GM12801 (cell line): Measurements from ENCODE around the gene GSK3B.

Experiments used
- TF ChIP-seq, protein P1 (sequence below): IDR thresholded peaks from one replicate; pipeline ENCODE4 v1.5.1; 2011; ENCODE audit warnings: control low read depth; ENCODE audit not compliant: insufficient read length; ENCODE audit errors: extremely low read depth

Gene GSK3B

DNA sequence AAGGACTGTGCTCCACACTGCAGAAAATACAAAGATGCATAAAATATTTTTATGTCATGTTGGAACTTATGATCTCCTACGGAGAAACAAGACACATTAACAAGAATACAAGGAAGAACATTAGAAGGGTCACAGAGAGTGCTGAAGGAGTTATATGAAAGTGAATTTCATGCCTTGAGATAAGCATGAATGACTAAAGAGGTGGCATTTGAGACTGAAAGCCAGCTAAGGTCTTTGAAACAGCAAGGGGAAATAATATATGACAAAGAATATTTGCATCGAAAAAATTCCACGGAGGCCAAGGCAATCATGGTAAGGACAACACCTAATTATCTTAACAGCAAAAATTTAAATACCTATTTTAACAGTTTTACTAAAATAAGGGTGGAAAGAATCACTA, 12.5 kb downstream of the GSK3B start:
- TF ChIP-seq, protein P1, sequence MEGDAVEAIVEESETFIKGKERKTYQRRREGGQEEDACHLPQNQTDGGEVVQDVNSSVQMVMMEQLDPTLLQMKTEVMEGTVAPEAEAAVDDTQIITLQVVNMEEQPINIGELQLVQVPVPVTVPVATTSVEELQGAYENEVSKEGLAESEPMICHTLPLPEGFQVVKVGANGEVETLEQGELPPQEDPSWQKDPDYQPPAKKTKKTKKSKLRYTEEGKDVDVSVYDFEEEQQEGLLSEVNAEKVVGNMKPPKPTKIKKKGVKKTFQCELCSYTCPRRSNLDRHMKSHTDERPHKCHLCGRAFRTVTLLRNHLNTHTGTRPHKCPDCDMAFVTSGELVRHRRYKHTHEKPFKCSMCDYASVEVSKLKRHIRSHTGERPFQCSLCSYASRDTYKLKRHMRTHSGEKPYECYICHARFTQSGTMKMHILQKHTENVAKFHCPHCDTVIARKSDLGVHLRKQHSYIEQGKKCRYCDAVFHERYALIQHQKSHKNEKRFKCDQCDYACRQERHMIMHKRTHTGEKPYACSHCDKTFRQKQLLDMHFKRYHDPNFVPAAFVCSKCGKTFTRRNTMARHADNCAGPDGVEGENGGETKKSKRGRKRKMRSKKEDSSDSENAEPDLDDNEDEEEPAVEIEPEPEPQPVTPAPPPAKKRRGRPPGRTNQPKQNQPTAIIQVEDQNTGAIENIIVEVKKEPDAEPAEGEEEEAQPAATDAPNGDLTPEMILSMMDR = no peak

DNA sequence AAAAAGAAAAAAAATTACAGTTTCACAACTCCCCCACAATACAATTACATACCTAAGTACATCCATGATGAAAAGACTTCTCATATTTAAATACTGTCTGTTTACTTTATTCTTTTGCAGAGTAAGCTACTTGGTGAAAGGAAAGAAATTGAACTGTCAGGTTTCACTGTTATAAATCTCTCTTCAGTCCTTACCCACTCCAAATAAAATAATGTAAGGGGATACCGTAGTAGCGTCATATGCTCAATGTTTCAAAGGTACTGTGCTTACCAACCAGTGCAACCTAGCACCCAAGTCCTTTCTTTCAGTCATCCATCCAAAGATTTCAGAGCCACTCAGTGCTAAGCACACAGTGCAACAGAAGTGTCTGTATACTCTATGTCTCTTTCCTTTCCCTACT, 13.4 kb downstream of the GSK3B start:
- TF ChIP-seq, protein P1 = no peak

DNA sequence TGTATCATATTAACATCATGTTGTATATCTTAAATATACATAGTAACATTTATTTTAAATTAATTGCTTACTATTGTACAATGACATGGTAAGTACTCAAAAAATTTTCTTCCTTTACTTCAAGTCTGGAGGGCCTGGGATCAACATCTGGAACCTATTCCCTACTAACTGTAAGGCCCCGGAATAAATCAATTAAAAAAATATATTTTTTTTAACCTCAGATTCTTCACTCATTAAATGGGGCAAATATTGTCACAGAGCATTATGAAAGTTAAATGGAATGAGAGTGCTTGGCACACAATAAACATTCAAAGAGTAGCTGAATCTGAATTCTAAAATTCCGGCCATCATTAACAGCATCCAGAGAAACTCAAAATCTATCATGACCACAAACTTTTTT, 16.5 kb downstream of the GSK3B start:
- TF ChIP-seq, protein P1 = no peak

DNA sequence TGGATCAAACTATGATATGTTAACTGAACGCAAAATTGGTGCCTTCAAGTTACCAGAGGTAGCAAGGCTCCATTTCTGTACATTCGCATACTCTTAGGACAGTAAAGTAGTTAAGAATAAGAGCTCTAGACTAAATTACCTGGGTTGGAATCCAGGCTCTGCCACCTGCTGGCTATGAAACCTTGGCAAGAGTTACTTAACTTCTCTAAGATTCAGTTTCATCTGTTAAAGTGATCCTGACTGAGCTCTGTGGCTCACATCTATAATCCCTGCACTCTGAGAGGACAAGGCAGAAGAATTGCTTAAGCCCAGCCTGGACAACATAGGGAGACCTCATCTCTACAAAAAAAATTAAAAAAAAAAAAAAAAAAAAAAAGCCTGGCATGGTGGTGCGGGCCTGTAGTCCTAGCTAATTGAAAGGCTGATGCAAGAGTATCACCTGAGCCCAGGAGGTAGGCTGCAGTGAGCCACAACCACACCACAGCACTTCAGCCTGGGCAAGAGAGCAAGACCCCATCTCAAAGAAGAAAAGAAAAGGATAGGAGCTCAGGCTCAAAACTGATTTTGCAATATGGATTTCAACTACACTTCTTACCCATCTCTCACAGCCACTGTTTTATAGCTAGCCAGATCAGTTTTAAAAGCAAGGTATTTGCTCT, 21.3 kb downstream of the GSK3B start:
- TF ChIP-seq, protein P1 = no peak

DNA sequence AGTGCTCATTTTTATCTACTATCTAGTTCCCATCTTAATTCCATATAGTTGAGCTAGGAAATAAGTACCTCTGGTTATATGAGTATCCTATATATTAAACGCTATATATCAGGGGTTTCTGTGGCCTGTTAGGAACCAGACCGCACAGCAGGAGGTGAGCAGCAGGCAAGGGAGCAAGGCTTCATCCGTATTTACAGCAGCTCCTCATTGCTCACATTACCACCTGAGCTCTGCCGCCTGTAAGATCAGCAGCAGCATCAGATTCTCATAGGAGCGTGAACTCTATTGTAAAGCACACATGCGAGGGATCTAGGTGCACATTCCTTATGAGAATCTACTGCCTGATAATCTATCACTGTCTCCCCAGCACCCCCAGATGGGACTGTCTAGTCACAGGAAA, 23.0 kb downstream of the GSK3B start:
- TF ChIP-seq, protein P1 = no peak

DNA sequence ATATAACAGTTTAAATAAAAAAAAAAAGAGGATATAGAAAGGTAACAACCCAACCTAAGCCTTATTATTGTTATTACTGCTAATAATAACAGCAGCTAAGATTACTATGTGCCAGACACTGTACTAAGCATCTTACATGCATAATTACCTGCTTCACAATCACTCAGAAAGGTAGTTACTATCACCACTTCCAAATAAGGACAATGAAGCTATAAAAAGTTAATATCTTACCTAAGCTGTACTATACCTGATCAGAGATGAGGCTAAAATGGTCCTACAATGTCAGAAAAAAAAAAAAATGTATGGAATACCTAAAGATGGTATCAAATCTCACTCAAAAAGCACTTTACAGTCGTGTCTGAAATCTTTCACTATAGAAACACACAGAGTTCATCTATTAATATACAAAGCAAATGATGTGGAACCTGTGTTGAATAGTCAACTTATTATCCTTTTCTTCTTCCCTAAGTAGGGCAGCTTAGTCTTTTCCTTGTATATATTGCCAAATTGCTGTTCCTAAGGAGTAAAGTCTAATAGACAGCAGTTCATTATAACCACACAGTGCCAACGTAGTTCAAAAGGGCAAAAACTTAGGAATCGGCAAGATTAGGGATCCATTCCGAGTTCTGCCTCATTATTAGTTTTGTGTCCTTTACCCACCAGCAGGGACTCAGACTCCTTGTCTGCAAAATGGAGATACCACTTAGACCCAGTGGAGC, 23.8 kb downstream of the GSK3B start:
- TF ChIP-seq, protein P1 = no peak

DNA sequence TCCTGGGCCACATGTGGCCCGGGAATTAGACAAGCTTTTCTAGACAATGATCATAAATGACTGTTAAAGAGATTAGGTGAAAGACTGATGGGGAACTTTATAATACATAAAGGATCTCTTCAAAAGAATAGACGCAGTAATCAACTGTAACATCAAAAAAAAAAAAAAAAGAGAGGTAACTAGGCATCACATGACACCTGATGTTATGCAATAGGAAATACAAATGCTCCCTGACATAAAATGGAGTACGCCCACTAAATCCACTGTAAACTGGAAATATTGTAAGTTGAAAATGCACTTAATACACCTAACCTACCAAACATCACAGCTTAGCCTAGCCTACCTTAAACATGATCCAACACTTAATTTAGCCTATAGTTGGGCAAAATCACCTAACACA, 27.2 kb downstream of the GSK3B start:
- TF ChIP-seq, protein P1 = no peak
